Neuronal stem cell (in vitro differentiated cells): Measurements from ENCODE around the gene CTH.
"Not testable (repeated sequence)": the region's sequence is repeated elsewhere in the genome, so short reads cannot be mapped to it uniquely, and the experiment has no call there.

ENCODE experiments used
- DNase-seq: peaks from one replicate; pipeline ENCODE4 v3.0.0-alpha.2; 2013; ENCODE audit warnings: low spot score
- H2AFZ ChIP-seq: one replicate; pipeline ENCODE4 v1.6.1; 2013; ENCODE audit warnings: mild to moderate bottlenecking, low read length, inconsistent platforms
- H2AK5ac ChIP-seq: 2 replicates; pipeline ENCODE4 v1.6.1; 2013; ENCODE audit warnings: low read depth, mild to moderate bottlenecking, inconsistent platforms, low read length, moderate library complexity, mixed read lengths
- H2BK120ac ChIP-seq: 2 replicates; pipeline ENCODE4 v1.6.1; 2013; ENCODE audit warnings: low read depth, mild to moderate bottlenecking, inconsistent platforms, low read length, moderate library complexity, mixed read lengths
- H2BK12ac ChIP-seq: one replicate; pipeline ENCODE4 v1.6.1; 2013; ENCODE audit warnings: low read length, inconsistent platforms
- H2BK15ac ChIP-seq: 2 replicates; pipeline ENCODE4 v1.6.1; 2013; ENCODE audit warnings: mild to moderate bottlenecking, low read length, inconsistent platforms, mixed read lengths
- H2BK5ac ChIP-seq: one replicate; pipeline ENCODE4 v1.6.1; 2013; ENCODE audit warnings: inconsistent platforms, mild to moderate bottlenecking, low read length, moderate library complexity
- H3K14ac ChIP-seq: one replicate; pipeline ENCODE4 v1.6.1; 2013; ENCODE audit warnings: low read length, inconsistent platforms
- H3K18ac ChIP-seq: 2 replicates; pipeline ENCODE4 v1.6.1; 2013; ENCODE audit warnings: low read length, inconsistent platforms
- H3K23ac ChIP-seq: 2 replicates; pipeline ENCODE4 v1.6.1; 2013; ENCODE audit warnings: low read depth, mild to moderate bottlenecking, mixed read lengths, low read length, inconsistent platforms; ENCODE audit not compliant: poor library complexity
- H3K27ac ChIP-seq: replicated peaks from 3 replicates; pipeline ENCODE4 v1.5.1; 2013; ENCODE audit warnings: low read length, inconsistent platforms
- H3K27me3 ChIP-seq, 3 experiments: 2 replicates each; pipeline ENCODE4 v1.6.1; 2013; ENCODE audit warnings: low read length in 3 of 3, mild to moderate bottlenecking in 2 of 3, inconsistent platforms in 1 of 3, low read depth in 1 of 3, mixed read lengths in 1 of 3, moderate library complexity in 1 of 3; ENCODE audit not compliant: control insufficient read depth in 3 of 3, insufficient read depth in 3 of 3
- H3K36me3 ChIP-seq, 2 donors: replicated peaks in 1 of 2; 2 replicates each; pipeline ENCODE4 v1.6.1; 2013; ENCODE audit warnings: low read length in 2 of 2; ENCODE audit not compliant: control insufficient read depth in 2 of 2, insufficient read depth in 2 of 2
- H3K4ac ChIP-seq: 2 replicates; pipeline ENCODE4 v1.6.1; 2013; ENCODE audit warnings: inconsistent platforms, mild to moderate bottlenecking, low read length, moderate library complexity
- H3K4me1 ChIP-seq, 2 donors: 1 replicate in 1 of 2; 2 replicates in 1 of 2; pipeline ENCODE4 v1.6.1; 2013; ENCODE audit warnings: low read length in 2 of 2, low read depth in 1 of 2; ENCODE audit not compliant: control insufficient read depth in 2 of 2, insufficient read depth in 1 of 2
- H3K4me2 ChIP-seq: one replicate; pipeline ENCODE4 v1.6.1; 2013; ENCODE audit warnings: mild to moderate bottlenecking, low read length, inconsistent platforms; ENCODE audit not compliant: insufficient read depth, poor library complexity, severe bottlenecking
- H3K4me3 ChIP-seq, 2 donors: 2 replicates each; pipeline ENCODE4 v1.5.1; 2013; ENCODE audit warnings: low read length in 2 of 2, mild to moderate bottlenecking in 2 of 2, inconsistent platforms in 1 of 2, moderate library complexity in 1 of 2
- H3K79me1 ChIP-seq: one replicate; pipeline ENCODE4 v1.6.1; 2013; ENCODE audit warnings: low read depth, mild to moderate bottlenecking, inconsistent platforms, low read length, moderate library complexity
- H3K9ac ChIP-seq: one replicate; pipeline ENCODE4 v1.6.1; 2013; ENCODE audit warnings: mild to moderate bottlenecking, low read depth, low read length, inconsistent platforms; ENCODE audit not compliant: poor library complexity
- H3K9me3 ChIP-seq, 2 donors: replicated peaks in 1 of 2; 2 replicates each; pipeline versions ENCODE3 to v1.6.1; 2013; ENCODE audit warnings: low read length in 2 of 2, mild to moderate bottlenecking in 2 of 2, inconsistent platforms in 1 of 2, low read depth in 1 of 2, mixed read lengths in 1 of 2, moderate library complexity in 1 of 2; ENCODE audit not compliant: control insufficient read depth in 2 of 2, insufficient read depth in 1 of 2
- H4K8ac ChIP-seq: one replicate; pipeline ENCODE4 v1.6.1; 2013; ENCODE audit warnings: low read depth, mild to moderate bottlenecking, inconsistent platforms, low read length, moderate library complexity
- H4K91ac ChIP-seq: one replicate; pipeline ENCODE4 v1.6.1; 2013; ENCODE audit warnings: low read length, low read depth, mild to moderate bottlenecking, inconsistent platforms; ENCODE audit not compliant: poor library complexity
- WGBS, 2 donors: extraction: QIAGEN DNeasy Blood & Tissue Kit; methylation state at CpG; one replicate each; pipeline ENCODE4 v1.1.7; 2013; ENCODE audit warnings: missing lambda C conversion rate in 2 of 2, mixed read lengths in 1 of 2; ENCODE audit not compliant: insufficient read length in 2 of 2, insufficient replicate concordance in 1 of 2; ENCODE audit errors: extremely low coverage in 2 of 2; 5-methylcytosine and 5-hydroxymethylcytosine counted together

The CTH gene

GRCh38 chr1:70373580-70373979 is 37.5 kb upstream of the CTH start:
- H4K8ac ChIP-seq, H4K91ac ChIP-seq, H2BK12ac ChIP-seq, H3K9me3 ChIP-seq, H3K14ac ChIP-seq, H3K36me3 ChIP-seq, H3K23ac ChIP-seq, H2BK5ac ChIP-seq, H3K4me1 ChIP-seq, H3K27me3 ChIP-seq, H2AK5ac ChIP-seq, H3K18ac ChIP-seq, H3K4ac ChIP-seq, H3K4me2 ChIP-seq, H3K27ac ChIP-seq, H2AFZ ChIP-seq, DNase-seq, H3K79me1 ChIP-seq, H2BK120ac ChIP-seq, H3K9ac ChIP-seq, H3K4me3 ChIP-seq, H2BK15ac ChIP-seq: not testable (repeated sequence)
- no CpG with 5 or more reads among the region's 2 CpGs for WGBS, 2 donors

- Histone ChIP-seq H3K36me3 (no peaks in the 10 kb centered on the region), H3K14ac (no peak overlapping the region), H3K4me2 (no peak overlapping the region), H3K23ac (no peak overlapping the region), H3K4ac (no peak overlapping the region), H2AFZ (no peak overlapping the region), H2BK15ac (no peak overlapping the region), H2BK5ac (no peak overlapping the region), H3K4me3 (no peak overlapping the region), H2BK12ac (no peak overlapping the region), H3K18ac (no peak overlapping the region), H3K27ac (no peak overlapping the region), H3K9ac (no peak overlapping the region), H4K8ac (no peak overlapping the region), H2BK120ac (no peak overlapping the region), H2AK5ac (no peak overlapping the region), H3K79me1 (no peaks in the 10 kb centered on the region), H3K27me3 (no peaks in the 10 kb centered on the region), H3K4me1 (no peaks in the 10 kb centered on the region), H3K9me3 (no peaks in the 10 kb centered on the region), H4K91ac (no peak overlapping the region)
- DNase-seq, result no peak
- no CpG with 5 or more reads among the region's 6 CpGs for WGBS, 2 donors
Measured at GRCh38 chr1:70376196-70376595, 34.9 kb upstream of the CTH start.

- Histone ChIP-seq H3K27ac (no peak overlapping the region), H2BK12ac (no peak overlapping the region), H2AFZ (no peak overlapping the region), H2BK5ac (no peak overlapping the region), H2BK15ac (no peak overlapping the region), H3K36me3 (no peaks in the 10 kb centered on the region), H3K9me3 (no peaks in the 10 kb centered on the region), H3K4ac (no peak overlapping the region), H2AK5ac (no peak overlapping the region), H3K4me1 (no peaks in the 10 kb centered on the region), H3K27me3 (no peaks in the 10 kb centered on the region), H3K79me1 (no peaks in the 10 kb centered on the region), H2BK120ac (no peak overlapping the region), H3K14ac (no peak overlapping the region), H3K9ac (no peak overlapping the region), H3K4me3 (no peak overlapping the region), H3K18ac (no peak overlapping the region), H4K8ac (no peak overlapping the region), H3K23ac (no peak overlapping the region), H3K4me2 (no peak overlapping the region), H4K91ac (no peak overlapping the region)
- DNase-seq, result no peak
Measured at GRCh38 chr1:70382682-70383081, 28.4 kb upstream of the CTH start.

GRCh38 chr1:70383483-70383882 is 27.6 kb upstream of the CTH start:
- Histone ChIP-seq H3K9ac (no peak overlapping the region), H3K4me2 (no peak overlapping the region), H2AK5ac (no peak overlapping the region), H3K27ac (no peak overlapping the region), H3K14ac (no peak overlapping the region), H2BK120ac (no peak overlapping the region), H3K79me1 (no peaks in the 10 kb centered on the region), H2BK12ac (no peak overlapping the region), H3K4me3 (no peak overlapping the region), H4K8ac (no peak overlapping the region), H3K4ac (no peak overlapping the region), H3K4me1 (no peaks in the 10 kb centered on the region), H2AFZ (no peak overlapping the region), H4K91ac (no peak overlapping the region), H3K18ac (no peak overlapping the region), H3K23ac (no peak overlapping the region), H3K36me3 (no peaks in the 10 kb centered on the region), H3K9me3 (no peaks in the 10 kb centered on the region), H2BK15ac (no peak overlapping the region), H2BK5ac (no peak overlapping the region), H3K27me3 (no peaks in the 10 kb centered on the region)
- DNase-seq, result no peak
- whole genome bisulfite sequencing, 2 donors, result no CpG with 5 or more reads among the region's 3 CpGs
